Measurements from ENCODE around the gene FAT1. TPM values are rescaled to one million over a fixed set of nuclear protein-coding genes. Genes with fewer than 3 reads are reported as not detected.

The FAT1 gene
- polyA plus RNA-seq, 1 donor, result 290 TPM

DNA sequence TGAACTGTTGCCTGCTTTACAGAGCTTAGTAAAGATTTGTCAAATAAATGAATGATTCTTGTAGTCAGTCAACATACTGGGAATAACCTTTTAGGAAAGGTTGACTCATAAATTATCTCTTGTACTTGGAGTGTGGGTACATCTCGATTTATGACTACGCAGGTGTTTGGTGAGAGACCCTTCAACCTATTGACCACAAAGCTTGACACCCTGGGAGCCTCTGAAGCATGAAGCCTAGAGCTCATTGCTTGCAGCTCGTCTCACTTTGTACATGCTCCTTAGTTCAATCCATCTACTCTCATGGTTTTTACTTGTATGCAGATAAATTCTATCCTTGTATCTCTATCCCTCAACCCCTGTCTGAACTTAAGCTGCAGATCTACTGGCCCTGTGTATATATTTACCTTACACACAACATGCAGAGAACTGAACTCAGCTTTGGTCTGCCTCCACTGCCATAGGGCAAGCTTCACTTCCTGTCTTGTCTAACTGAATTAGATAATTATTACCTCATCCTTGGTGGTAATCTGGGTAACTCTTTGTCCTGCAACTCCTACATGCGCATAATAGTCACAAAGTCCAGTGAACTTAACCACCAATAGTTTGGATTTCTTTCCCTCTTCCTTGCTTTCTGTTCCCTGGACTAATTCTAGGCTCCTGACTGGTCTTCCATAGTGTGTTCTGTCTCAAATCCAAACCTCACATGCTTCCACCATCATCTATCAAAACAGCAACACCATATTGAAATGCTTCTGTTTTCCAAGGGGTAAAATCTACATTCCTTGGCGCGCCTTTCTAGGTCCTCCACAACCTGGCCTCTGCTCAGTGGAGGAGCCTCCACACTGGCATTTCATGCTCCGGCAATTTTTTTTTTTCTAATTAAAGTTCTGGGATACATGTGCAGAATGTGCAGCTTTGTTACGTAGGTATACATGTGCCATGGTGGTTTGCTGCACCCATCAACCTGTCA, 32.2 kb upstream of the FAT1 start:
- no peak for DNase-seq

DNA sequence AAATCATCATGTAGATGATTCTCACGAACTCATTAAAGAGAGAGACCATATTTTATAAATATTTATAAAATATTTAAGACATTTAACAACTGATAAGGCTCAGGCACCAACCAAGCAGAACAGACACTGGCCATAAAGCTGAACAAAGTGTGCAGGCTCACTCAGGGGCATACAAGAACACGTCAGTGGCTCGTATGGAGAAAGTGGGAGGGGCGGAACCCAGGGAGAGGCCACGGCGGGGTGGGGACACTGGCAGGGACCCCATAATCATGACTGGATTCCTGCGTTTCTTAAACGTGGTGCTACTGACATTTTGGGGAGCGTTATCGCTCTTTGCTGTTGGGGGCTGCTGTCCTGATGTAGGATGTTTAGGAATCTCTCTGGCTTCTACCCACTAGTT, 31.3 kb upstream of the FAT1 start:
- DNase-seq, result no peak

DNA sequence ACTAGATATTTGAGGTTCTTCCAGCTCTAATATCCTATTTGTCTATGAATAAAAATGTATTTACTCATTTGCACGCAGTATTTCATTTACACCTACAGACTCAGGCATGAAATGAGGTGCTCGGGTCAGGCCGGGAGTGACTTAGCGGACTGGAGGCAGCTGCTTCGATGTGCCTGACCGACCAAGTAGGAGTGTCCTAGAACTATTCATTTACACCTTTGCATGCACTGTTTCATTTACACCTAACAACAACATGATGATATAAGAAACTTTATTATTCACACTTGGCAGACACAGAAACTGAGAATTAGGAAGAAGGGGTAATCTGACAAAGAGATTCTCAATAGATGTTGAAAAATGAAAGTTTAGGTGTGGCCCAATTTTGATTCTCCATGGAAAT, 28.7 kb upstream of the FAT1 start:
- no peak for DNase-seq

DNA sequence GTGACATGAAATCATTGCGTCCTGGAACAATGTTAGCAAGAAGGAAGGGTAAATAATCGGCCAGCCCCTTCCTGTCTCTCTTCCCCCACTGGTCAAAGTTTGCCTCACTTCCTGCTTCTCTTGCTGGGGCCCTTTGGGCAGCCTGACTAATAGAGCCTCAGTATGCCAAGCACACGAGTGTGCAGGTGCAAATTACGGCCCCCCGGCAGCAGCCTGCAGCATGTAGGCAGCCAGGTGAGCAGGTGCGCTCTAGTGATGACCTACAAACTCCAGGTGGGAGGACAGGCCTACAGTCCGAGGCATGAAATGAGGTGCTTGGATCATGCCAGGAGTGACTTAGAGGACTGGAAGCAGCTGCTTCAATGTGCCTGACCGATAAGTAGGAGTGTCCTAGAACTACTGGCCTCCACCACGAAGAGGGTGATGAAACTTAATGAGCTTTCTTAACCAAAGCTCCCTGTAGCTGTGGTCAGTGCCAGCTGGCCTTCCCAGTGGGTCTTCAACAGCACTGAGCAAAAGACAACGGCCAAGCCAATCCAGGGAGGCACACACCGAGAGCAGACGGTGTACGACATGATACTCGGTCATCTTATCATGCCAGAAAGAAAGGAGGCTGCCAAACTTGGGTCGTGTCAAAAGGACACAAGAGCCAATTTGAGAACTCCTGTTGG, 26.1 kb upstream of the FAT1 start:
- no peak for DNase-seq

DNA sequence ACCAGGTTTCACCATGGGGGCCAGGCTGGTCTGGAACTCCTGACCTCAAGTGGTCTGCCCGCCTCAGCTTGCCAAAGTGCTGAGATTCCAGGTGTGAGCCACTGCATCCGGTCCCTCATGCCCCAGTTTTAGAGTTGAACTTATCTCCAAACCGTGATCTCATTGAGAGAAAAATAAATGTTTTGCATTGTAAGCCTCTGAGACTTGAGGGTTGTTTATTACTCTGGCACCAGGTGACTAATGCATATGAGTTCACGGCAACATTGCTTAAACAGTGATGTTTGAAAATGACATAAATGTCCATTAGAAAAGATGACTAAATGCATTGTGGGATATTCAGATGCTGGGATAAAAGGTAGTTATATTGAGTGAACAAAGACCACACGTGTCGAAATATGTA, 22.9 kb upstream of the FAT1 start:
- no peak for DNase-seq

DNA sequence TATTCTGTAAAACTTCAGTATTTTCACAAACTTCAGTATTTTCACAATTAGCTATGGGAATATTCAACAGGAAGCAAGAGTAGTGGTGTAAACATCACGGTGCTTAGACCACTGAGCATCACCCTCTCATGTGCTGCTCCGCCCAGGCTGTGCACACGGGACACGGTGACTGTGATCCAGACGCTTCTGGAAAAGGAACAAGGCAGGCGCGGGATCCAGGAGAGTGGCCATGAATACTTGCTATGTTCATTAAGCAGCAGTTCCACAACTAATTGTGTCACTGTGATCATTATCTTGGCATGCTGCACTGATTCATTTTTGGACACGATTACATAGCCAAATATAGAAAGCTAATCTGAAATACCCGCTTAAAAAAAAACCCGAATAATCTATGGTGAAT, 19.6 kb upstream of the FAT1 start:
- no peak for DNase-seq

DNA sequence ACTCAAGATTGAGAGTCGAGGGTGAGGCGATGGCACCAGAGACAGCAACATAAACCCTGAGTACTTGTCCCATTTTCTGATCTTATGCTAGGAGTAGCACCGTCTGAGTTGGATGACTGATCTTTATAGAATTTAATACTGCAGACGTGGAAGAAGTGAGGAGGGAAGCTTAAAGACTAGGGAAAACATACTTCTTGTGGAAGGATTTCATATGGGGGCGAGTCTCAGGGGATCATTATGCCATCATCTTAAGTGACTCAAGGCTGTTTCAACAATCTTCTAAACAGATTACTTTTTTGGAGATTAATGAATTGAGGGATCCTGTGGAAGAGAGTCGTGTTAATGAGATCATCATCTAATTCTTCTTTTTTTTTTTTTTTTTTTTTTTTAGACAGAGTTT, 17.2 kb upstream of the FAT1 start:
- DNase-seq, result no peak

DNA sequence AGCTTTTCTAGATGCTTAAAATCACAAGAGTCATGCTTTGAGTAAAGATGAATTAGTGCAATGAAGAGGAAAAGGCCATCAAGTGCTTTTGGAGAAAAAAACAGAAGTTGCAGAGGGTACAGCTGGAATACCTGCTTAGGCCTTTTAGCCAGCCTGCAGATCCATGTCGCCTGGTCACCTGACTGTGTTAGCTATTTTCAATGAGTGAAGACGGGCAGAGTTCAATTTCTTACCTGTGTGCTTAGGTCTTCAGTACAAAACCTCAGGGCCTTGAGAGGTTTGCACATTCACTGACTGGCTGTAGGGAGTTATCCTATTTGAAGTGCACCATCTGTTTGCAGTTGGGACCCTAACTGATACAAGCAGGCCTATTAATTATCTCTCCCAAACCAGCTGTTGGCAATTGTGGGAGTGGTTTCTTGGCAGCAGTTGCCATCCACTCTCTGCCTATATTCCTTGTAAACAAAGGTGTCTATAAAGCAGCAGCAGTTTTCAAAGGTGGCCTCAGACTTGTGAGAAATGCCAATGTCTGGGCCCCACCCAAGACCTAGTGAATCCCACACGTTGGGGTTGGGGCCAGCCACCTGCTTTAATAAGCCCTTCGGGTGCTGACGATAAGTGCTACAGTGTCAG, 16.3 kb upstream of the FAT1 start:
- no peak for DNase-seq

DNA sequence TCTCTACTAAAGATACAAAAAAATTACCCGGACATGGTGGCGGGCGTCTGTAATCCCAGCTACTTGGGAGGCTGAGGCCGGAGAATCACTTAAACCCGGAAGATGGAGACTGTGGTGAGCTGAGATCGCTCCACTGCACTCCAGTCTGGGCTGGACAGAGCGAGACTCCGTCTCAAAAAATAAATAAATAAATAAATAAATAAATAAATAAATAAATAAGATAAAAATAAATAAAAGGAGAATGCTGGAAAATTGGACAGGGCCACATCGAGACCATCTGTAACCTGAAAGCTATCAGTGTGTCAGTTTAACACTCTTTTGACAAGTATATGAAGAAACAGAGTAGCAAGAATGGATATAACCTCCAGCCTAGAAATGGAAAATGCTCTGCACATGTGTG, 15.7 kb upstream of the FAT1 start:
- no peak for DNase-seq

DNA sequence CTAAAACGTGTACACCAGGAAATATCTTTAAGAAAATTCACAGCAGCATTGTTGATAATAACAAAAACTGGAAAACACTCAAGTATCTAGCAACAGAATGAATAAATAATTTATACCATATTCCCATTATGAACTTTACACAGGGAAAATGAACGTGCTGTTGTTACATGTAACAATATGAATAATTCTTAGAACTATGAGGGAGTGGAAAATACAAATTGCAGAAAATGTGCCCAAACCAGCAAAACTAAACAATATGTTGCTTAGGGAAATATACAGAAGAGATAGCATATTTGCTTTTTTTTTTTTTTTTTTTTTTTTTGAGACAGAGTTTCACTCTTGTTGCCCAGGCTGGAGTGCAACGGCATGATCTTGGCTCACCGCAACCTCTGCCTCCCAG, 14.8 kb upstream of the FAT1 start:
- no peak for DNase-seq

DNA sequence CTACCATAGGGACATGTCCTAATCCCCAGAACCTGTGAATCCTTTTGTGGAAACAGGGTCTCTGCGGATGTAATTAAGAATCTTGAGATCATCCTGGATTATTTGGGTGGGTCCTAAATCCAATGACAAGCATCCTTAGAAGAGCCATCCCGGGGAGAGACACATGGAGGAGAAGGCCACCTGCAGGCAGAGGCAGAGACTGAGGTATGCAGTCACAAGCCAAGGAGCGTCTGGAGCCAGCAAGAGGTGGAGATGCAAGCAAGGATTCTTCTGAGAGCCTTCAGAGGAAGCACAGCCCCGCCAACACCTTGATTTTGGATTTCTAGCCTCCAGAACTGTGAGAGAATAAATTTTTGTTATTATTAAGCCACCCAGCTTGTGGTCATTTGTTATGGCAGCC, 13.8 kb upstream of the FAT1 start:
- DNase-seq, result no peak

DNA sequence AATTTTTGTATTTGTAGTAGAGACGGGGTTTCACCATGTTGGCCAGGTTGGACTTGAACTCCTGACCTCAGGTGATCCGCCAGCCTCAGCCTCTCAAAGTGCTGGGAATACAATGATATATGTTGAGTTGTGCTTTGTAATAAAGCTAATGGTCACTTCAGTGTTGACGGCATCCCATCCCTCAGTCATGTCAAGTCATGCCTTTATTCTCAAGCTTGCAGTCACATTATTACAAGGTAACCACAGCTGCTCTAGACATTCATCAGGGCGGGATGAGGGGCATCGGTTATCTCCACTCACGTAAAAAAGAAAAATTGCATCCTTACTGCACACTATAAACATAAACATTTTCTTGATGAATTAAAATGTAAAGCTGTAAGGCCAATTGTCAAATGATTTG, 12.8 kb upstream of the FAT1 start:
- no peak for DNase-seq

DNA sequence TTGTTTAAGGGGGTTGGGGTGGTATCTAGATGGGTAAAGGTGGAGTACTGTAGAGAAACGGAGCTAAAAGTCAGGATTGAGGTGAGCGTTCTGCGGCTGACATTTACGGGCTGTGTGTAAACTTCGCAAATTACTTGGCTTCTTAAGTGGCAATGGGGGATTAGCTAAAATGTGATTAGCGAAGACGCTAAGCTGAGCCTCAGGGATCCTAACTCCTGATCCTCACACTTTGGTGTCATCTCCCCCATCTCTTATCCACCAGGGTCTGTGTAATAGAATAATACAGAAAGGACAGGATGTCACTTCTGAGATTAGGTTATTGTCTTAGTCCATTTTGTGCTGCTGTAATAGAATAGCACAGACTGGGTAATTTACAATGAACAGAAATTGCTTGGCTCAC, 10.6 kb upstream of the FAT1 start:
- no peak for DNase-seq

DNA sequence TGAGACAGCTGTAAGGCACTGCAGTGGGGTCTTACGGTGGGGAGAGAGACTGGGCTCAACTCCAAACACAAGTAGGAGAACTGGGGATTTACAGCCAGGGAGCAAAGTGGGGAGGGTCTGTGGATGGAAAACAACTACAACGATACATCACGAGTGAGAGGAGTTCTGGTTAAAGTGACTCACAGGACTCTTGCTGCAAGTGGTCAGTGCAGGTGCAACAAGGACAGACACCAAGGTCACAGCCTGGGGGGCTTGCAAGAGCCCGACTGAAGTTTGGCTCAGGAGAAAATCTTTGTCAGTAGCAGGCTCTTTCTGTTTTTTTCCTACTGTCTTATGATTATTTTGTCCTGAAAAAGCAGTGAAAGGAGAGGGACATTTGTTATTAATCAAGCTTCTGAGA, 10.1 kb upstream of the FAT1 start:
- no peak for DNase-seq

DNA sequence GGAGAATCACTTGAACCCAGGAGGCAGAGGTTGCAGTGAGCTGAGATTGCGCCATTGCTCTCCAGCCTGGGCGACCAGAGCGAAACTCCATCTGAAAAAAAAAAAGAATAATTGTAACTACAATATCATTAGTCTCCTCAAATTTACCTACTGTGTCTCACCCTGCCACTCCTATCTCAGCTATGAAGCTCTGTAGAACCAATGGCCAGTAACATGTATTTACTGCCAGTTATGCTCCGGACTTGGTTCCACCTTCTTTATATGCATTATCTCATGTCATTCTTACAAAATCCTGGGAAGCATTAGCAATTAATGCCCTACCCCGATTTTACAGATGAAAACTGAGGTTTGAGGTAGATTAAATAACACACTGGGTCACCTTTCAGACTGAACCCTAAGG, 7.0 kb upstream of the FAT1 start:
- no peak for DNase-seq

DNA sequence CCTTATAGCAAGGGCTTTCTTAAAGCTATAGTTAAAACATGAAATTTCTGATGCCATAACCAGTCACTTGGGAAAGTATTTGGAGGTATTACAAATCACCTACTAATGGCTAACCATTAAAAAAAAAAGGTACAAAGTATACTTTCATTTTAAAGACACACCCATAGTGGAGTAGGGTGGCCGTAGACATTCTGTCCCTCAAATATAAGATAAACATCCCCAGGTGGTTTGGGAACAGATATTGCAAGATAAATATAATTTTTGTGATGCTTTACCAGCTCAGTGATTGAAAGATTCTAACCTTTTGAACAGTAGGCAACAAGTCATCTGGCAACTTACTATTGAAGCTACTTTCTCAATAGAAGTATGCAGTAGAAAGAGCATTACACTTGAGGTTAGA, 6.2 kb upstream of the FAT1 start:
- DNase-seq, result no peak

DNA sequence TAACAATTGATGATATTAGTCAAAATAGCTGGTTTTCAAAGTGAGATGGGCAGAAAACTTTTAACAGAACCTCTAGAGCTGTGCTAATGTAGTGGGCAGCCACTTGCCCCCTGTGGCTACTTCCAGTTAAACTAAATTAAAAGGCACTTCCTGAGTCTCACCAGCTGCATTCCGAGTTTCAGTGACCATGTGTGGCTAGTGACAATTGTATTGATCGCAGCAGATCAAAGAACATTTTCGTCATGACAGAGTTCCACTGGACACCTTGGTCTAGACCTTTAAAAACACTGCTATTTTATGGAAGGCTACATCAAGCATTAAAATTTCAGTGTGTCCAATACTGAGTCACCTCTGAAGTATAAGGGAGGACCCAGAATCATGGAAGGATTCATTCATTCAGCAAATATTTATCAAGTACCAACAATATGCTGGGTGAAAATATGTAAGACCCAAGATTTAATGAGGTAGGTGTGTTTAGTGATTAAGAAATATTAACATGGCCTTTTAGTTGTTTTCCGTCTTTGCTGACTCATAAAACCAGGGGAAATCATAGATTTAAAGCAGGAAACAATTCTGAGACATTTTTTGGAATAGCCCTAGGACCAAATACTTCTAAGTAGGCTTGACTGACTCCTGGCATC, 5.1 kb upstream of the FAT1 start:
- no peak for DNase-seq

DNA sequence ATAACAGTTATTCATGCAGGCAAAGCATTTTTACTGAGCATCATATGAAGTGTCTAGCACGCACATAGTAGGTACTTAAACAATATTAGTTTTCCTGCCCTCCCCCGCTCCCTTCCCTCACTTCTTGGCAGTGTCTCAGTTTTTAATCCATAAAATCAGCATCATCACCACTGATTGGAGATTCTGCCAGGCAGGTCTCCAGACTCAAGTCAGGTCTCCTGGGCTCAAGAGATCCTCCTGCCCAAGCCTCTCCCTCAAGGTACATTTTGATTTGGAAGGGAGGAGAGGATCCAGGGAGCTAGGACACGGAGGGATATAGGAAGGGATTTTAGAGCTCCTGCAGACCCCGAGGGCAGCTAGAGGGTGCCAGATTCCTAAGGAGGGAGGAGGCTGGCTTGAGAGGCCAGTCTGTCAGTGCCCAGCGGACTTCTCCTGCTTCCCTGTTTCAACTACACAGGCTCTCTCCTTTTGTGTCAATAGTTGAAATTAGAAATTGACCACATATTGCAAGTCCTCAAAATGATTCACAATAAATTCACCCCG, 4.4 kb upstream of the FAT1 start:
- DNase-seq, result peak; percentile 26

DNA sequence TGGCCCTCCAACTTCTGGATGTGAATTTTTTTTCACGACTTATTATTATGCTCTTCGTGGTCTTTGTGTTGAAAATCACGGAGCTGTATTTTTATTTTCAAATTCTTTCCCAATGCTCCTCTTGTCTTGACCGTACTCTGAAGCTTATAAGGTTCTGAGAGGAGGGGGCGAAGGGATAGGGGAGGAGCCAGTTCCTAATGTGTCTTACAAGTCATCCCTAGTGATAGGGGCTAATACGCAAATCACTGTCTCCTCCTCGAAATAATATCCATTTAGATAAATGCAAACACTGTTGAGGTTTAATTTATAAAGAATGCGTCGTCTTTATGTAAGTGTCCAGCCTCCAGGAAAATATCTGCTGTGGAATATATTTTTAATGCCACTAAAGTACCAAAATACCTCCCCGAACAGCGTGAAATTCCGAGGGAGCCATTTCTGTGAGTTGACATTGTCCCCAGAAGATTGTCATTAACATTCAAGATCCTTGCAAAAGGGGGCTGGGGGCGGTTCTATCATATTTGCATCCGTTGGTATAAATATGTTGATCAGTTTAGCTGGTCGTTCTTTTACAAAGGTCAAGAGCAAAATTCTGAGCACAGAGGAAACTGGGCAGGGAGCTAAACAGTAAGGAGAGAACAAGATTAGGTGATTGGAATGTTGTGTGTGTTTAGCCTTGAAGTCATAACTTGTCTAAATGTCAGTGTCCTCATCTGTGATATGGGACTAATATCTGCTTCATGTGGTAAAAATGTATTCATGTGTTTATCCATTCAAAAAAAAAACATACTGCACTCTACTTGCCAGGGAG, 3.7 kb upstream of the FAT1 start:
- DNase-seq, result no peak

DNA sequence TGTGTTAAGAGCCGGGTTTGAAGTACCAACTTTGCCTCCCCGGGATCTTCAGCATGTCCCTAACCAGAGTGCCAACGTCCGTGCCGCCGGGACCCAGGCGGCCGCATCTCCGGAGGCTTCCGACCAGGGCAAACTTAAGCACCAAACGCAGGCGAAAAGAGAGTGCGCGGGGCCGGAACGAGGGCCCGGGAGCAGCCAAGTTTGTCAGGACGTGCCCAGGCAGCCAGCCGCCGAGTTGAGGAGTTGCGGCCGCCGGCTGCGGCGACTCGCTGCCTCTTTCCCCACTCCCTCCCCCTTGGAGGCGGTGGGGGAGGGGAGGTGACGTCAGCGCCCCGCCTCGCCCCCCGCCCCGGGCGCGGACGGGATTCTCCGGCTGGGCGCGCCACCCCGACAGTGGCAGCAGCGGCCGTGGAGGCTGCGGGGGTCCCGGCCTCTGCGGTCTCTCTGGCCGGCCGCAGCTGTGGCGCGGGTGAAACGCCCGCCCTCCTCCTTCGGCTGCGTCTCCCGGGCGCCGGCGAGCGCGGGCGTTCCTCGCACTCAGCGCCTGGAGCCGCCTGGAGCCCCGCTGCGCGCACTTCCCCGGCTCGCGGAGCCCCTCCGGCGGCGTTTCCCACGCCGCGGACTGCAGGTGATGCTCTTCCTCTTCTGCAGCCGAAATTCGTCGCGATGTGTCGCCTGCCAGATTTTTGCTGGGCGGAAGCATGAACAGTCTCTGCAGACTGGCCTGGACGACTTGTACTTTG, 2.9 kb upstream of the FAT1 start:
- DNase-seq, result peak; percentile 89
